Panc1 (cell line): ENCODE measurements around the gene UPB1. TPM values are rescaled to one million over a fixed set of nuclear protein-coding genes. Genes with fewer than 3 reads are reported as not detected.

Experiments
- ATAC-seq: fragments of 200-7000 bp; cut with Tn5 transposase; 2 replicates; pipeline ENCODE4 v1.9.1; 2020; ENCODE audit warnings: mild to moderate bottlenecking, moderate library complexity
- Bru-seq: library from RNA; stranded (reverse); fragments of 400-500 nt; gene quantifications from one replicate; lab custom pipeline; 2021; lab: Mats Ljungman, UMichigan
- BruChase-seq, 2 experiments: library from RNA; stranded (reverse); fragments of 400-500 nt; gene quantifications; one replicate each; lab custom pipeline; 2021; lab: Mats Ljungman, UMichigan
- BruUV-seq: library from RNA; stranded (reverse); fragments of 400-500 nt; replicated peaks from 2 replicates; lab custom pipeline; 2021; lab: Mats Ljungman, UMichigan
- CTCF ChIA-PET: fragments of 300-600 bp; sonication (Branson Sonifier 250); formaldehyde crosslinking; loops from one replicate; lab custom pipeline; 2022; ENCODE audit warnings: antibody characterized with exemption; lab: Charles Lee
- POLR2A ChIA-PET: fragments of 300-600 bp; sonication (Branson Sonifier 250); formaldehyde crosslinking; loops from one replicate; lab custom pipeline; 2022; ENCODE audit warnings: antibody characterized with exemption; lab: Charles Lee
- DNase-seq: peaks from one replicate; pipeline ENCODE4 v3.0.0-alpha.2; 2010; ENCODE audit warnings: low read depth, low spot score
- H3K27ac ChIP-seq: 2 replicates; pipeline ENCODE4 v1.5.1; 2011; ENCODE audit warnings: mild to moderate bottlenecking, low read length, inconsistent platforms
- H3K27me3 ChIP-seq: fragments of 200-500 bp; sonication (Bioruptor generic); 2 replicates; pipeline ENCODE4 v1.6.0; 2014; ENCODE audit warnings: low read length, inconsistent platforms; ENCODE audit not compliant: control insufficient read depth, insufficient read depth
- H3K36me3 ChIP-seq: fragments of 200-500 bp; sonication (Bioruptor generic); 2 replicates; pipeline ENCODE4 v1.5.1; 2014; ENCODE audit warnings: inconsistent platforms, mild to moderate bottlenecking, low read length, moderate library complexity; ENCODE audit not compliant: control insufficient read depth, insufficient read depth
- H3K4me1 ChIP-seq: 2 replicates; pipeline ENCODE4 v1.5.1; 2011; ENCODE audit warnings: inconsistent platforms, mild to moderate bottlenecking, low read length, moderate library complexity; ENCODE audit not compliant: control insufficient read depth, insufficient read depth
- H3K4me3 ChIP-seq, 2 experiments: 2 replicates each; pipeline ENCODE4 v1.5.1; 2011 to 2012; ENCODE audit warnings: low read depth in 2 of 2, low read length in 2 of 2, mild to moderate bottlenecking in 2 of 2, inconsistent platforms in 1 of 2, moderate library complexity in 1 of 2
- H3K9me3 ChIP-seq: fragments of 200-500 bp; sonication (Bioruptor generic); 2 replicates; pipeline ENCODE4 v1.5.1; 2014; ENCODE audit warnings: low read depth, mild to moderate bottlenecking, inconsistent platforms, low read length, moderate library complexity; ENCODE audit not compliant: control insufficient read depth, insufficient read depth
- POLR2AphosphoS5 ChIP-seq: IDR thresholded peaks from 2 replicates; pipeline ENCODE4 v1.6.1; 2012; ENCODE audit warnings: mild to moderate bottlenecking, low read depth, low read length, moderate library complexity
- REST ChIP-seq, 2 experiments: IDR thresholded peaks; 2 replicates each; pipeline ENCODE4 v1.6.1; 2011 to 2012; ENCODE audit warnings: low read depth in 2 of 2, control low read depth in 1 of 2, low read length in 1 of 2, mild to moderate bottlenecking in 1 of 2, moderate library complexity in 1 of 2; ENCODE audit not compliant: insufficient read depth in 1 of 2
- SIN3A ChIP-seq: IDR thresholded peaks from 2 replicates; pipeline ENCODE4 v1.6.1; 2012; ENCODE audit warnings: low read depth, mild to moderate bottlenecking, low read length, moderate library complexity, borderline replicate concordance; ENCODE audit not compliant: insufficient read depth
- TCF7L2 ChIP-seq: IDR thresholded peaks from 2 replicates; pipeline ENCODE4 v1.6.1; 2011; ENCODE audit warnings: mild to moderate bottlenecking, low read depth, low read length, inconsistent platforms
- in situ Hi-C: cut with HindIII; loops from 2 replicates; pipeline ENCODE4 v1.10.0; 2016; ENCODE audit warnings: low sequenced_read_pairs, low pct_unique_long_range_greater_than_20kb
- intact Hi-C: fragments of 100-400 bp; cut with micrococcal nuclease; formaldehyde crosslinking; loops from one replicate; pipeline ENCODE4 v1.10.0; 2022; ENCODE audit not compliant: unreplicated experiment
- long read RNA-seq: library from polyadenylated mRNA; unstranded; transcript quantifications from one replicate; pipeline ENCODE4 v2.0.0, GENCODE V29; 2021; ENCODE audit not compliant: unreplicated experiment
- polyA plus RNA-seq: library from polyadenylated mRNA; unstranded; fragments of >200 nt; gene quantifications from one replicate; pipeline ENCODE4 v1.2.1, GENCODE V29; 2012; ENCODE audit warnings: missing spikeins; ENCODE audit not compliant: insufficient read length
- total RNA-seq: library from RNA; stranded (reverse); gene quantifications from one replicate; pipeline ENCODE4 v1.2.1, GENCODE V29; 2021; ENCODE audit not compliant: unreplicated experiment
- TF ChIP-seq, protein P1 (sequence below): fragments of 450-650 bp; IDR thresholded peaks from 2 replicates; pipeline ENCODE4 v1.5.1; 2017; ENCODE audit warnings: mild to moderate bottlenecking

Gene UPB1
- total RNA-seq (0.10 TPM), Bru-seq, nascent RNA (percentile 6 among the genes with signal in this experiment), BruChase-seq, experiment 1, labeled RNA remaining after a 2-hour chase (percentile 11 among the genes with signal in this experiment), BruChase-seq, experiment 2, labeled RNA remaining after a 6-hour chase (percentile 13 among the genes with signal in this experiment)
- not detected for polyA plus RNA-seq
- long read RNA-seq = 0 reads

GRCh38 chr22:24494528-24495364 lies at the start of gene UPB1:
Gene UPB1, plus strand, starts transcription at chr22:24495332. Its CDS starts 72 bp downstream, at chr22:24495404.
- BruUV-seq = no TSS peak
- no peak within 1 kb of the TSS for H3K4me3 ChIP-seq

More at GRCh38 chr22:24494528-24495364, at the start of gene UPB1:
- TF ChIP-seq, protein P1, sequence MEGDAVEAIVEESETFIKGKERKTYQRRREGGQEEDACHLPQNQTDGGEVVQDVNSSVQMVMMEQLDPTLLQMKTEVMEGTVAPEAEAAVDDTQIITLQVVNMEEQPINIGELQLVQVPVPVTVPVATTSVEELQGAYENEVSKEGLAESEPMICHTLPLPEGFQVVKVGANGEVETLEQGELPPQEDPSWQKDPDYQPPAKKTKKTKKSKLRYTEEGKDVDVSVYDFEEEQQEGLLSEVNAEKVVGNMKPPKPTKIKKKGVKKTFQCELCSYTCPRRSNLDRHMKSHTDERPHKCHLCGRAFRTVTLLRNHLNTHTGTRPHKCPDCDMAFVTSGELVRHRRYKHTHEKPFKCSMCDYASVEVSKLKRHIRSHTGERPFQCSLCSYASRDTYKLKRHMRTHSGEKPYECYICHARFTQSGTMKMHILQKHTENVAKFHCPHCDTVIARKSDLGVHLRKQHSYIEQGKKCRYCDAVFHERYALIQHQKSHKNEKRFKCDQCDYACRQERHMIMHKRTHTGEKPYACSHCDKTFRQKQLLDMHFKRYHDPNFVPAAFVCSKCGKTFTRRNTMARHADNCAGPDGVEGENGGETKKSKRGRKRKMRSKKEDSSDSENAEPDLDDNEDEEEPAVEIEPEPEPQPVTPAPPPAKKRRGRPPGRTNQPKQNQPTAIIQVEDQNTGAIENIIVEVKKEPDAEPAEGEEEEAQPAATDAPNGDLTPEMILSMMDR = no peak
- no peak for TF ChIP-seq SIN3A
- no peak for TF ChIP-seq REST (IDR thresholded peaks at IDR 0.05; ENCODE audit: insufficient read depth in 1 of 2, low read depth in 2 of 2, low read length in 1 of 2)
- TF ChIP-seq POLR2AphosphoS5 = no peak
- no peak for TF ChIP-seq TCF7L2
- in situ Hi-C loops = no loop called here
- no peaks in the 10 kb centered on the region for H3K27me3 ChIP-seq
- no peaks in the 10 kb centered on the region for H3K4me1 ChIP-seq
- DNase-seq (no peak), ATAC-seq (no peak)
- POLR2A ChIA-PET = no interaction called here
- CTCF ChIA-PET = no interaction called here
- no peaks in the 10 kb centered on the region for H3K9me3 ChIP-seq
- intact Hi-C loops = no loop called here
- H3K36me3 ChIP-seq = no peaks in the 10 kb centered on the region
- H3K27ac ChIP-seq = no peak within 1 kb of the TSS
